Esophagus muscularis mucosa (tissue), 3 donors: Measurements from ENCODE around the gene PEAK3.

ENCODE experiments used
- CTCF ChIP-seq, 3 experiments: fragments of 200-600 bp in 2 of 3; fragments of 450-650 bp in 1 of 3; sonication (generic) in 2 of 3; IDR thresholded peaks; one replicate each; pipeline ENCODE4 v1.5.1; 2017 to 2019; ENCODE audit warnings: antibody characterized with exemption in 3 of 3, mild to moderate bottlenecking in 2 of 3, moderate library complexity in 1 of 3
- POLR2AphosphoS5 ChIP-seq, 2 donors: sonication (generic); formaldehyde crosslinking; IDR thresholded peaks; one replicate each; pipeline ENCODE4 v1.6.1; 2017; ENCODE audit warnings: antibody characterized with exemption in 2 of 2

DNA sequence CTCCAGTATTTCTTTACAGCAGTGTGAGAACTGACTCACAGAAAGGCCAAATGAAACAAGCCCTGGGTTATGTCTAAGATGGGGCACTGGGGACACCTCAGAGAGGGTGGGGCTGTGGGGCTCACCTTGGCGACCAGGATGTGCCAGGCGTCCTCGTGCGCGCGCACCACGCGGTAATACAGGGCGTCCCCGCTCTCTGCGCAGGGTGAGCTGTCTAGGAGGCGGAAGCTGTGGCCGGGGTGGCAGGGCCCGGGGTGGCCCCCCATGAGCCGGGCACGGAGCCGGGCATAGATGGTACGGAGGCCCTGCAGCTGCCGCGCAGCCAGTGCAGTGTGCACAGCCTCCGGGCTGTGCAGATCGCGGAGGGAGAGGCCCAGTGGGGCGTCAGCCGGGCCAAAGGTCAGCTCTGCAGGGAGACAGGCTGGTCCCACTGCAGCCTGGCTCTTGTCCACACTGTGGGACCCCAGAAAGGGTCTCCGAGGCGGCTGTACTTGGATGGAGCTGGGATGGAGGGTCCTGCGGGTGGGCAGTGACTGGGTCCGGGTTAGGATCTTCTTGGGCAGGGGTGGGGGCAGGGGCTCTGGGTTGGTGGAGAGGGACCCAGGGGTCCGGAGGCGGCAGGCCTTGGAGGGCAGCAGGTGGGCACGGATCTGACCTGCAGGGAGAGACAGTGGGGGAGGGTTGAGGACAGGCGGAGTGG, 3.4 kb downstream of the PEAK3 start:
- no peak for TF ChIP-seq POLR2AphosphoS5 (IDR thresholded peaks at IDR 0.05)
- TF ChIP-seq CTCF (IDR thresholded peaks at IDR 0.05), result no peak
